Activated CD4-positive, CD25-positive, alpha-beta regulatory T cell treated with anti-CD3 and anti-CD28 coated beads, Interleukin-2, amount 50 U/mL, for 72 hours (primary cell): ENCODE data around the gene SDC4.

Experiments used
- DNase-seq: peaks from one replicate; pipeline ENCODE4 v3.0.0; 2021

SDC4 gene

DNA sequence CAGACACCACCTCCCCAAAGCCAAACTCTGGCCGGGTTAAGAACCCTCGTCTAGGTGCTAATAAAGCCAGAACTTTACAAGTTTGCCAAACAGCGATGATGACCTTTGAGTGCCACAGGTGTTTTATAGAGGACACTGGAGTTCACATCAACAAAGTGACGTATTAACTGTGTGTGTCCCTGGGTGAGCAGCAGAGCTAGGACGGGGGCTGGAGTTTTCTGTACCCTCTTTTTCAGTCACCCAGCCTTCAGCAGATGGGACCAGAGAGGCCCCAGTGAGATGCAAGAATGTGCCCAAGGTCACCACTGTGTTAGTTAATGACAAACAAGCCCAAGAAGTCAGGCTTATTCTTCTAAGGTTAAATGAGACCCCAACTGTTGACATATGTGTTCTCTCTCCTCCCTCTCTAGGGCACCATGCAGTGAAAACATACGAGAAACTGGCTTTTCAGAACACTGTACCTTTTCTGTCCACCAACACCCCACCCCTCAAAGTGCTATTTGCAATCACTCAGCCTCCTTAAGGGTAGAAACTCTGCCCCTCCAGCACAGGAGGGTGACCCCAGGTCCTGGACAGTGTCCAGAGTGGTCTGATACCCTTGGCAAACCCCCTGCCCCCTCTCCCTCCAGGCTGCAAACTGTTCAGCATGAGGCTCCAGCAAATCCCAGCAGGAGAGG is 5.2 kb downstream of the SDC4 start:
- no peak for DNase-seq

GRCh38 chr20:45341939-45342854 is 6.0 kb downstream of the SDC4 start:
- no peak for DNase-seq

DNA sequence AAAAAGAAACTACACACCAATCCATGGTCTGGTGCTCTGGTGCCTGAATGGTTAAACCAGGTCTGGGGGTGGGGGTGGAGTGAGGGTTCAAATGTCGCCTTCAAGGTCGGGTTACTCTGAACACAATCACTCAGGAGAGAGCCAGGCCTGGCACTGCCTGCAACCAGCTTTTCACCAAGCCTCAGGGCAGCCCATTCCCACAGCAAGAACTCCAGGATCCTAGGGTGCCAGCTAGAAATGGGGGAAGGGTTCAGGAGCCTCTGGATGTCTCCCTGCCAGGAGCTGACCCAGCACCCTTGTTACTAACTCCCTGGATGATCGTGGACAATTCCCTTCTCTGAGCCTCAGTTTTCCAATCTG is 6.7 kb downstream of the SDC4 start:
- no peak for DNase-seq

DNA sequence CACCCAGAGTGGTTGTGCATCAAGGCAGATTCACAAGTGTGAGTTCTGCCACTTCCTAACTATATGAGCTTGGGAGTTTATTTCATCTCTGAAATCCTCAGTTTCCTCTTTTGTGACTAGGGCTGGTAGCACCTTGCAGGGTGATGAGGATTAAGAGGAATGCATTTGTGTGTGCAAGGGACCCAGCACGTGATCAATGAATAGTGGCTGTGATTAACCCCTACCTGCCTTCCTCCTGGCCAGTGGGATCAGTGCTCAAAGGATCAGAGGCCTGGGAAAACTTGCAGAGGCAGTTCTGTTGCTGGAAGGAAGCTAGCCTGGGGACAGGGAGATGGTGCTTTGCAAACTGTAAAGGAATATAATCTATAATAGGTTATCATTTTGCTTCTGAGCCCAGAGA is 7.3 kb downstream of the SDC4 start:
- DNase-seq = no peak

DNA sequence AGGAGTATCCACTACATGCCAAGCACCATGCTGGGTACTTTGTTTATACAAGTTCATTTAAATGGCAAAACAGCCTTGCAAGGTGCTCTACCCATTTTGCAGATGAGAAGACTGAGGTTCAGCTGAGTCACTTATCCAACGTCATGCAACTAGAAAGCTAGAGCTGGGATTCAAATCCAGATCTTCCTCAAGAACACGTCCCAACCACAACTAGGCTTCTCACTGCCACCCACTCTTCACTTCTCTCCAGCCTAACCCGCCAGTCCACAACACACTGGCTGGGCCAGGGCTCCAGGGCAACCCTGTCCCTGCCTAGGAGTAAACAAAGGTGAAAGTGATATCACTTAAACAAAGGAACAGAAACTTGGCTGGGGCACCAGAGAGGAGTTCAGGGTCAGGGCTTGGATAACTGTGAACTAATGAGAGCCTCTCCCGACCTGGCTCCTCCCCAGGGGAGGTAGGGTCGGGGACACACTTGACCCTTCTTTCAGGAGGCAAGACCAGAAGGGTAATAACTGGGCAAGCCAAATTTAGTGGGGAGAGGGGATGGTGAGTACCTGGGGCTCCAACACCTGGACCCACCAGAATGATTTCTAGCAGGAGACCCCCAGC is 7.9 kb downstream of the SDC4 start:
- no peak for DNase-seq

DNA sequence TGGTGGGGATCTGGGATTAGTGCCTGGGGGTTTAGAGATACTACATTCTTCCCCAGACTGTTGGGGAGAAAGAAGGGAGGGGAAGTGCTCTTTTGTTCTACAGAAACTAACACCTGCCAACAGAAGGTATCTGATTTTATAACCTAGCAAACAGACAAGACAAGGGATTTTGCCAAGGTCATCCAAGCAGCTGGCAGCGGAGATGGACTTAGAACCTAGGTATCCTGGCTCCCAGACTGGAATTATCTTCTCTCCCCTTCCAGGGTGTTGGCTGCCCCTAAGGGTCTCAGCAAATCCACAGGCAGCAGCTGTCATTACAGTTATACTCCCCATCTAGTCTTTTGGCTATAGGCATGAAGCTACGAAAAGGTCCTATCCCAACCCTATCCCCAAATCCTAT is 8.4 kb downstream of the SDC4 start:
- no peak for DNase-seq

DNA sequence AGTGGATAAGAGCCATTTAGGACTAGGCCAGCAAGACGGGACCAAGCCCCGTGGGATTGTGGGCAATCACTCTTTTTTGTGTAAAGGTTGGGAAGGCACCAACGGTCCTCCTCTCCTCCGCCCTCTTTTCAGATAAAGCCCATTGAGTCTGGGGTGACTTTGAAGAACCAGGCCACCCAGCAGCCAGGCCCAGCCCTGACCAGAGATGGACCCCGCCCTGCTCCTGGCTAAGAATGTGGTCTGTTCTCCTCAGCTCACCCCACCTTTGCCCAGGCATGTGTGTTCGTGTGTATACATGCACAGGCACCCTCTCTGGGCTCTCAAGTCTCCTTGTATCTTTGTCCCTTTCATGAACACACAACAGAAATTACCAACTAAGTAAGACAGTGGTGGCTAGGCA is 9.1 kb downstream of the SDC4 start:
- no peak for DNase-seq

GRCh38 chr20:45338121-45339030 is 9.8 kb downstream of the SDC4 start:
- no peak for DNase-seq

- no peak for DNase-seq
These were observed 10.7 kb downstream of the SDC4 start for GRCh38 chr20:45337367-45338120.

- DNase-seq = no peak
These were observed 11.5 kb downstream of the SDC4 start for GRCh38 chr20:45336530-45337366.

GRCh38 chr20:45330476-45330875 is 17.7 kb downstream of the SDC4 start:
- no peak for DNase-seq

DNA sequence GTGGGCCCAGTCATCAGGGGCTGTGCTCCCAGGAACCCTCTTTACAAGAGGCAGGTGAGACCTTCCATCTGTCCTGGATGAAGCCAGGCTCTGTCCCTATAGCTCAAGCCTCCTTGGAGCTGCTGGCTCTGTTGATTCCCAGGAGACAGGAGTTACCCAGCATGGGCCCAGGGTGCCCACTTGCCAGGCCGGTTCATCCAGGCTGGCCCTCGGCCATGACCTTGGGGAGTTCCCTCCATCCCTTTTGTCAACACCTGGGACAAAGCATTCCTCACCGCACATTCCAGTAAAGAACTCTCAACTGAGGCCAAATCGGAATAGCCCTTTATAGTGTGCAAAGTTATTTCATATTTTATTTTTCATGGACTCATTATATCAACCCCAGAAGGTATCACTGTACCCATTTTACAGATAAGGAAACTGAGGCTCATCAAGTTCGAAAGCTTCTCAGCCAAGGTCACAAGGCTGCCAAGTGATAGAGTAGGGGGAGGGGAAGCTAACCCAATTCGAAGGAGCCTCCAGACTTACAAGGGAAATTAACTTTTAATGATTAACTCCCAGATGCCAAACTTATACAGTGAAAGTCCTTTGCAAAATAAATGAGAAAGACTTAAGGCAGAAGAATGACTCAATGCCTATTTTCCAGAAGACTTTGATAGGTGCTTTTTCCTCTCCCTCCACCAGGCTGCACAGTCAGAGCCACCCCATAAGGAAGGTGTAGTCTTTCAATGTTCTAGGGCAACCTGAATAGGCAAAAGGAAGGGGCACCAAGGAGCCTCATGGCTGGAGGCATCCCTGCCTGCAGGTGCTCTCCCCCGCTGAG is 18.5 kb downstream of the SDC4 start:
- DNase-seq = no peak

GRCh38 chr20:45328451-45328850 is 19.8 kb downstream of the SDC4 start:
- no peak for DNase-seq

DNA sequence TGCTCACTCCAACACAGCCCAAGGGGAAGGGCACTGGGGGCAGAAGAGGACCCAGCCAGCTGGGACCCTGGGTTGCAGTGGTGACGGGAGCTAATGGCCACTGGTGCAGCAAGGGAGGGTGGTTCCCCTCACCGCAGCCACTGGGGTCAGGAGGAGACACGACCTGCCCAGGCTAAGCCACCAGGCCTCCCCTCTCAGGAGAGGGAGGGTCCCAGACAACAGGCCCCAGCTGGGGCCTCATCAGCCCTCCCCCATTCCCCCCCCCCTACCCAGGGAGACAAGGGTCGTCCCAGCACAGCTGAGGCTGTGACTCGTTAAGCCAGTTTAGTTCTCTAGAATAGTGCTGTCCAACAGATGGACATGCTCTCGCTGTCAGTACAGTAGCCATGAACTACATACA is 22.9 kb downstream of the SDC4 start:
- DNase-seq = no peak

DNA sequence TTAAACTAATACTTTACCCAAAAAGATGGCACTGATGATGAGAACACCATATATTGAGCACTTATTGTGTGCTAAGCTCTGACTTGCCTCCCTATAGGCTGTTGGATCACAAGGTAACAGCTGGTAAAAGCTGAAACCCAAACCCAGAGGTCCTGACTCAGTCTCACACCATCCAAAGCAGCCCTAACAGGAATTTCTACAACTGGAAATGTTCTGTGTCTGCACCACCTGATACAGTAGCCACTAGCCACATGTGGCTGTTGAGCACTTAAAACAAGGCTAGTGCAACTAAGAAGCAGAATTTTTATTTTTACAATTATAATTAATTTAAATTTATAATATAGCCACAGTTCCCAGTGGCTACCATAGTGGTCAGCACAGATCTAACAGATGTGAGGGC is 24.5 kb downstream of the SDC4 start:
- no peak for DNase-seq

DNA sequence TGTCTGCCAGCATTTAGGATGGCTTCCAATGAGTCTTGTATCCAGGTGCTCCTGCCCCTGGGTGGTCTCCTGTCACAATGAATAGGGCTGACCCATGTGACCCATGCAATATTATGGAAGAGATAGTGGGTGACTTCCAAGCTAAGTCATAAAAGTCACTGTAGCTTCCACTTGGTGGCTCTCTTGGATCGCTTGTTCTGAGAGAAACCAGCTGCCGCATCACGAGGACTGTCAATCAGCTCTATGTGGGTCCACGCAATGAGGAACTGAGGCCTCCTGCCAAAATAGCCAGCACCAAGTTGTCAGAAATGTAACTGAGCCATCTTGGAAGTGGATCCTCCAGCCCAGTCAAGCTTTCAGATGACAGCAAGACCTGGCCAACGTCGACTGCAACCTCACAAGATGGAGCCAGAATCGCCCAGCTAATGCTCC is 25.3 kb downstream of the SDC4 start:
- no peak for DNase-seq

GRCh38 chr20:45320948-45321595 is 27.2 kb downstream of the SDC4 start:
- no peak for DNase-seq

- no peak for DNase-seq
These were observed 29.3 kb downstream of the SDC4 start for GRCh38 chr20:45318948-45319347.

DNA sequence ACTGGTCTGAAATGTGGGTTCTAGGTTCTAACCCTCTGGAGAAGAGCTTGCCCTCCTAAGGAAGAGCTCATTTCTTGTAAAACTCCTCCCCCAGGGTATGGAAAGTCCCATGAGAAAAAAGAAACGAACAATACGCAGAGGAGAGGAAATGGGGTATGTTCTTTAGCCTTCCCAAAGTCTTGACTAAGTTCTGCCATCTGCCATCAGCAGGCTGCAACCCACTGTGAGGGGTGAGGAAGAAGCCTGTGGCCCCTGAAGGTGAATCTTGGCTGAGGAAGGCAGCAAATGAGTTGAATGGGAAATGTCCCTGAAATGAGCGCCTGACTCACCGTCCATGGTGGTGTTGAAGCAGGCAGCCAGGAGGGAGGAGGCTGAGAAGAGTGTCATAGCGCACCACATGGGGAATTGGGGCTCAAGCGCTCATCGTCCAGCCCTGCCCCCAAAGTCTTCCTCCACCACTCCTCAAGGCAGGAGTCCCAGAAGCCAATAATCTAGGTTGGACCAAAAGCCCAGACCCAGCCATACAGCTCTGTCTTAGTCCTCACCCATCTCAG is 29.8 kb downstream of the SDC4 start:
- DNase-seq = no peak
